Sigmoid colon (tissue), 7 donors: ENCODE measurements around the gene ZBTB7A. TPM values are rescaled to one million over a fixed set of nuclear protein-coding genes. Genes with fewer than 3 reads are reported as not detected.

Experiments
- DNase-seq: peaks from one replicate; pipeline ENCODE4 v3.0.0-alpha.2; 2019
- H3K27ac ChIP-seq, 4 donors: fragments of 200-600 bp; sonication (generic); one replicate each; pipeline ENCODE4 v1.5.1; 2016 to 2019; ENCODE audit warnings: mild to moderate bottlenecking in 1 of 4
- H3K27me3 ChIP-seq, 3 donors: fragments of 200-600 bp; sonication (generic); one replicate each; pipeline ENCODE4 v1.5.1; 2019; ENCODE audit warnings: mild to moderate bottlenecking in 1 of 3
- H3K36me3 ChIP-seq, 4 donors: fragments of 200-600 bp; sonication (generic); one replicate each; pipeline ENCODE4 v1.5.1; 2016 to 2019
- H3K4me1 ChIP-seq, 4 donors: fragments of 200-600 bp; sonication (generic); one replicate each; pipeline ENCODE4 v1.5.1; 2017 to 2019
- H3K4me3 ChIP-seq, 4 donors: fragments of 200-600 bp; sonication (generic); one replicate each; pipeline ENCODE4 v1.5.1; 2017 to 2019; ENCODE audit warnings: mild to moderate bottlenecking in 2 of 4, moderate library complexity in 1 of 4
- H3K9me3 ChIP-seq, 4 donors: fragments of 200-600 bp in 3 of 4; sonication (generic) in 3 of 4; one replicate each; pipeline versions ENCODE4 v1.5.1 to v1.6.1; 2013 to 2019
- CTCF ChIP-seq, 4 experiments: fragments of 450-650 bp in 3 of 4; fragments of 200-600 bp in 1 of 4; IDR thresholded peaks; one replicate each; pipeline ENCODE4 v1.5.1; 2016 to 2019; ENCODE audit warnings: antibody characterized with exemption in 4 of 4, mild to moderate bottlenecking in 3 of 4, moderate library complexity in 2 of 4
- EP300 ChIP-seq, 4 donors: sonication (generic); formaldehyde crosslinking; IDR thresholded peaks; one replicate each; pipeline ENCODE4 v1.6.1; 2017; ENCODE audit warnings: antibody characterized with exemption in 4 of 4
- POLR2A ChIP-seq, 2 donors: fragments of 450-650 bp; IDR thresholded peaks; one replicate each; pipeline ENCODE4 v1.6.1; 2016; ENCODE audit warnings: antibody characterized with exemption in 2 of 2, mild to moderate bottlenecking in 2 of 2, moderate library complexity in 2 of 2
- POLR2AphosphoS5 ChIP-seq, 4 donors: sonication (generic); formaldehyde crosslinking; IDR thresholded peaks; one replicate each; pipeline ENCODE4 v1.6.1; 2017; ENCODE audit warnings: antibody characterized with exemption in 4 of 4
- WGBS, 2 donors: extraction: QIAGEN DNeasy Blood & Tissue Kit; methylation state at CpG; one replicate each; pipeline ENCODE4 v1.1.7; 2013; 5-methylcytosine and 5-hydroxymethylcytosine counted together
- intact Hi-C: fragments of 100-400 bp; cut with DNase I; formaldehyde crosslinking; loops from one replicate; pipeline ENCODE4 v1.15.1; 2023
- polyA plus RNA-seq, 3 donors: library from polyadenylated mRNA; stranded (reverse); fragments of 200-250 nt; gene quantifications; one replicate each; pipeline ENCODE4 v1.2.3, GENCODE V29; 2013
- total RNA-seq, 4 donors: library from RNA; depleted of rRNA; stranded (reverse); fragments of >200 nt; gene quantifications; one replicate each; pipeline ENCODE4 v1.1.0, GENCODE V29; 2016
- donor health status: healthy with polysubstance abuse.
- donor health status: Bipolar disorder and iron deficiency.
- donor health status: healthy.

ZBTB7A gene
- total and polyA plus RNA-seq, 7 donors: 22.8 to 53.2 (median 38.2) TPM

GRCh38 chr19:4052114-4052992 is 14.3 kb downstream of the ZBTB7A start:
- peaks cover 0 to 51% (median 40%) of the 10 kb centered on the region in 4 donors for H3K4me1 ChIP-seq
- intact Hi-C loops: no loop called here
- WGBS, 2 donors: 10 to 56% methylated on average over 27 of the region's 27 CpGs
- H3K4me3 ChIP-seq: peak overlapping the region in 2 of 4 donors; percentile 14 to 21
- H3K27me3 ChIP-seq: no peaks in the 10 kb centered on the region
- H3K27ac ChIP-seq: peak overlapping the region; percentile 66 to 78 (median 72)
- no peak for TF ChIP-seq CTCF (IDR thresholded peaks at IDR 0.05)
- no peak for TF ChIP-seq EP300 (IDR thresholded peaks at IDR 0.05)
- TF ChIP-seq POLR2A (IDR thresholded peaks at IDR 0.05): no peak
- TF ChIP-seq POLR2AphosphoS5 (IDR thresholded peaks at IDR 0.05): no peak
- no peaks in the 10 kb centered on the region for H3K9me3 ChIP-seq
- DNase-seq: peak; percentile 82
- peaks cover 29 to 66% (median 31%) of the 10 kb centered on the region in 4 donors for H3K36me3 ChIP-seq

- H3K9me3 ChIP-seq: no peaks in the 10 kb centered on the region
- peak overlapping the region in 1 of 4 donors; percentile 14 for H3K4me3 ChIP-seq
- WGBS, 2 donors: 23 to 71% methylated on average over 15 of the region's 15 CpGs
- H3K27me3 ChIP-seq: no peaks in the 10 kb centered on the region
- H3K36me3 ChIP-seq: peaks cover 32 to 75% (median 35%) of the 10 kb centered on the region in 4 donors
- H3K4me1 ChIP-seq: peaks cover 0 to 50% (median 42%) of the 10 kb centered on the region in 4 donors
- peak overlapping the region; percentile 66 to 78 (median 72) for H3K27ac ChIP-seq
- intact Hi-C loops: no loop called here
- no peak for DNase-seq
- TF ChIP-seq CTCF (IDR thresholded peaks at IDR 0.05) (no peak), EP300 (IDR thresholded peaks at IDR 0.05) (no peak), POLR2AphosphoS5 (IDR thresholded peaks at IDR 0.05) (no peak), POLR2A (IDR thresholded peaks at IDR 0.05) (no peak)
Measured at GRCh38 chr19:4051175-4052101, 15.3 kb downstream of the ZBTB7A start.

GRCh38 chr19:4049432-4049831 is 17.3 kb downstream of the ZBTB7A start:
- no peaks in the 10 kb centered on the region for H3K9me3 ChIP-seq
- 29 to 71% methylated on average over 15 of the region's 15 CpGs for WGBS, 2 donors
- H3K36me3 ChIP-seq: peaks cover 28 to 78% (median 37%) of the 10 kb centered on the region in 4 donors
- H3K27me3 ChIP-seq: no peaks in the 10 kb centered on the region
- no peak for TF ChIP-seq POLR2A (IDR thresholded peaks at IDR 0.05)
- TF ChIP-seq POLR2AphosphoS5 (IDR thresholded peaks at IDR 0.05): no peak
- TF ChIP-seq EP300 (IDR thresholded peaks at IDR 0.05): no peak
- TF ChIP-seq CTCF (IDR thresholded peaks at IDR 0.05): no peak
- DNase-seq: peak; percentile 63
- H3K4me1 ChIP-seq: peaks cover 0 to 57% (median 49%) of the 10 kb centered on the region in 4 donors
- H3K27ac ChIP-seq: peak overlapping the region in 2 of 4 donors; percentile 2 to 25
- no peak overlapping the region for H3K4me3 ChIP-seq
- intact Hi-C loops: no loop called here

- TF ChIP-seq POLR2AphosphoS5 (IDR thresholded peaks at IDR 0.05) (no peak), POLR2A (IDR thresholded peaks at IDR 0.05) (no peak), EP300 (IDR thresholded peaks at IDR 0.05) (no peak)
- Histone ChIP-seq H3K36me3 (peaks cover 12 to 58% (median 22%) of the 10 kb centered on the region in 4 donors), H3K4me1 (peaks cover 0 to 43% (median 34%) of the 10 kb centered on the region in 4 donors), H3K27me3 (no peaks in the 10 kb centered on the region), H3K27ac (no peak overlapping the region), H3K4me3 (no peak overlapping the region), H3K9me3 (no peaks in the 10 kb centered on the region)
- intact Hi-C loops: no loop called here
- no peak for DNase-seq
- 86 to 89% methylated on average over 33 of the region's 33 CpGs for WGBS, 2 donors
Measured at GRCh38 chr19:4046946-4047683, 19.6 kb downstream of the ZBTB7A start.
